Stimulated activated naive CD8-positive, alpha-beta T cell treated with anti-CD3 and anti-CD28 coated beads, Interleukin-15, Interleukin-2, amounts not matched to agents 100 ng/mL and 50 ng/mL, for 24 hours (primary cell): ENCODE results near the gene CCND3.
A peak's percentile ranks its signal among the peaks of the same experiment; 100 is the strongest.

Source experiments
- H3K27ac Mint-ChIP-seq: one replicate; pipeline ENCODE4 v1.8.0; 2021; ENCODE audit warnings: mild to moderate bottlenecking, mixed read lengths
- H3K27me3 Mint-ChIP-seq: one replicate; pipeline ENCODE4 v1.8.0; 2021; ENCODE audit warnings: mixed read lengths
- H3K36me3 Mint-ChIP-seq: one replicate; pipeline ENCODE4 v1.8.0; 2021; ENCODE audit warnings: low read depth, mixed read lengths
- H3K4me1 Mint-ChIP-seq: one replicate; pipeline ENCODE4 v1.8.0; 2021; ENCODE audit warnings: low read depth, mixed read lengths
- H3K4me3 Mint-ChIP-seq: one replicate; pipeline ENCODE4 v1.8.0; 2021; ENCODE audit warnings: mild to moderate bottlenecking, mixed read lengths
- H3K9me3 Mint-ChIP-seq: one replicate; pipeline ENCODE4 v1.8.0; 2021; ENCODE audit warnings: mixed read lengths

The CCND3 gene

GRCh38 chr6:41938590-41939175 lies 2.9 kb downstream of the CCND3 start:
- Mint-ChIP-seq H3K27me3 (no peaks in the 10 kb centered on the region), H3K4me3 (peak overlapping the region; percentile 99), H3K27ac (peak overlapping the region; percentile 93), H3K4me1 (peaks cover 80% of the 10 kb centered on the region), H3K36me3 (peaks cover 68% of the 10 kb centered on the region), H3K9me3 (no peaks in the 10 kb centered on the region)

- Mint-ChIP-seq H3K36me3 (peaks cover 71% of the 10 kb centered on the region), H3K27me3 (no peaks in the 10 kb centered on the region), H3K27ac (peak overlapping the region; percentile 93), H3K4me3 (peak overlapping the region; percentile 99), H3K4me1 (peaks cover 74% of the 10 kb centered on the region), H3K9me3 (no peaks in the 10 kb centered on the region)
These were observed 3.6 kb downstream of the CCND3 start for GRCh38 chr6:41937861-41938574.

- peaks cover 70% of the 10 kb centered on the region for H3K4me1 Mint-ChIP-seq
- peak overlapping the region; percentile 93 for H3K27ac Mint-ChIP-seq
- H3K27me3 Mint-ChIP-seq = no peaks in the 10 kb centered on the region
- H3K4me3 Mint-ChIP-seq = peak overlapping the region; percentile 99
- peaks cover 76% of the 10 kb centered on the region for H3K36me3 Mint-ChIP-seq
- H3K9me3 Mint-ChIP-seq = no peaks in the 10 kb centered on the region
These were observed 4.1 kb downstream of the CCND3 start for GRCh38 chr6:41937472-41937860.

GRCh38 chr6:41936073-41936837 lies 5.4 kb downstream of the CCND3 start:
- Mint-ChIP-seq H3K4me1 (peaks cover 63% of the 10 kb centered on the region), H3K4me3 (peak overlapping the region; percentile 99), H3K36me3 (peaks cover 88% of the 10 kb centered on the region), H3K27me3 (no peaks in the 10 kb centered on the region), H3K9me3 (no peaks in the 10 kb centered on the region), H3K27ac (peak overlapping the region; percentile 93)

- H3K9me3 Mint-ChIP-seq = no peaks in the 10 kb centered on the region
- peak overlapping the region; percentile 99 for H3K4me3 Mint-ChIP-seq
- peaks cover 63% of the 10 kb centered on the region for H3K4me1 Mint-ChIP-seq
- peaks cover 90% of the 10 kb centered on the region for H3K36me3 Mint-ChIP-seq
- no peaks in the 10 kb centered on the region for H3K27me3 Mint-ChIP-seq
- H3K27ac Mint-ChIP-seq = peak overlapping the region; percentile 93
These were observed 5.9 kb downstream of the CCND3 start for GRCh38 chr6:41935685-41936072.

- no peaks in the 10 kb centered on the region for H3K27me3 Mint-ChIP-seq
- H3K4me1 Mint-ChIP-seq = peaks cover 60% of the 10 kb centered on the region
- H3K27ac Mint-ChIP-seq = peak overlapping the region; percentile 93
- H3K9me3 Mint-ChIP-seq = no peaks in the 10 kb centered on the region
- peaks cover 86% of the 10 kb centered on the region for H3K36me3 Mint-ChIP-seq
- peak overlapping the region; percentile 36 for H3K4me3 Mint-ChIP-seq
These were observed 6.4 kb downstream of the CCND3 start for GRCh38 chr6:41935193-41935574.

GRCh38 chr6:41934278-41935192 lies 7.1 kb downstream of the CCND3 start:
- Mint-ChIP-seq H3K4me3 (peak overlapping the region; percentile 40), H3K27me3 (no peaks in the 10 kb centered on the region), H3K27ac (peak overlapping the region; percentile 93), H3K36me3 (peaks cover 86% of the 10 kb centered on the region), H3K4me1 (peaks cover 54% of the 10 kb centered on the region), H3K9me3 (no peaks in the 10 kb centered on the region)

GRCh38 chr6:41932378-41932777 lies 9.2 kb downstream of the CCND3 start:
- Mint-ChIP-seq H3K9me3 (no peaks in the 10 kb centered on the region), H3K27ac (peak overlapping the region; percentile 46), H3K27me3 (no peaks in the 10 kb centered on the region), H3K4me3 (no peak overlapping the region), H3K4me1 (peaks cover 41% of the 10 kb centered on the region), H3K36me3 (peaks cover 85% of the 10 kb centered on the region)

GRCh38 chr6:41931792-41932191 lies 9.8 kb downstream of the CCND3 start:
- no peak overlapping the region for H3K4me3 Mint-ChIP-seq
- H3K36me3 Mint-ChIP-seq = peaks cover 85% of the 10 kb centered on the region
- H3K9me3 Mint-ChIP-seq = no peaks in the 10 kb centered on the region
- H3K27ac Mint-ChIP-seq = peak overlapping the region; percentile 21
- H3K27me3 Mint-ChIP-seq = no peaks in the 10 kb centered on the region
- peaks cover 40% of the 10 kb centered on the region for H3K4me1 Mint-ChIP-seq

- H3K36me3 Mint-ChIP-seq = peaks cover 74% of the 10 kb centered on the region
- H3K4me3 Mint-ChIP-seq = no peak overlapping the region
- H3K4me1 Mint-ChIP-seq = peaks cover 29% of the 10 kb centered on the region
- peak overlapping the region; percentile 16 for H3K27ac Mint-ChIP-seq
- H3K27me3 Mint-ChIP-seq = no peaks in the 10 kb centered on the region
- H3K9me3 Mint-ChIP-seq = no peaks in the 10 kb centered on the region
These were observed 11.7 kb downstream of the CCND3 start for GRCh38 chr6:41929924-41930323.

- Mint-ChIP-seq H3K27ac (peak overlapping the region; percentile 70), H3K36me3 (peaks cover 75% of the 10 kb centered on the region), H3K4me1 (peaks cover 45% of the 10 kb centered on the region), H3K27me3 (no peaks in the 10 kb centered on the region), H3K4me3 (no peak overlapping the region), H3K9me3 (no peaks in the 10 kb centered on the region)
These were observed 14.4 kb downstream of the CCND3 start for GRCh38 chr6:41927253-41927652.

- H3K27me3 Mint-ChIP-seq = no peaks in the 10 kb centered on the region
- H3K4me3 Mint-ChIP-seq = peak overlapping the region; percentile 98
- H3K36me3 Mint-ChIP-seq = peaks cover 38% of the 10 kb centered on the region
- H3K9me3 Mint-ChIP-seq = no peaks in the 10 kb centered on the region
- peak overlapping the region; percentile 100 for H3K27ac Mint-ChIP-seq
- H3K4me1 Mint-ChIP-seq = peaks cover 61% of the 10 kb centered on the region
These were observed 19.5 kb downstream of the CCND3 start for GRCh38 chr6:41922154-41922553.

- H3K27ac Mint-ChIP-seq = peak overlapping the region; percentile 100
- peaks cover 36% of the 10 kb centered on the region for H3K36me3 Mint-ChIP-seq
- no peaks in the 10 kb centered on the region for H3K9me3 Mint-ChIP-seq
- H3K4me1 Mint-ChIP-seq = peaks cover 58% of the 10 kb centered on the region
- peak overlapping the region; percentile 98 for H3K4me3 Mint-ChIP-seq
- H3K27me3 Mint-ChIP-seq = no peaks in the 10 kb centered on the region
These were observed 20.0 kb downstream of the CCND3 start for GRCh38 chr6:41921712-41921998.

- peaks cover 58% of the 10 kb centered on the region for H3K4me1 Mint-ChIP-seq
- no peaks in the 10 kb centered on the region for H3K27me3 Mint-ChIP-seq
- peaks cover 39% of the 10 kb centered on the region for H3K36me3 Mint-ChIP-seq
- H3K9me3 Mint-ChIP-seq = no peaks in the 10 kb centered on the region
- peak within 1 kb of the TSS; percentile 100 for H3K27ac Mint-ChIP-seq
- peak within 1 kb of the TSS; percentile 98 for H3K4me3 Mint-ChIP-seq
These were observed 20.5 kb downstream of the CCND3 start, which contains the start of the genes BYSL and MED20 for GRCh38 chr6:41920921-41921711. BYSL (plus strand) TSS chr6:41921499; CDS start chr6:41921563, 64 bp downstream. MED20 (minus strand) TSS chr6:41921139; CDS start chr6:41921018, 121 bp downstream.
